Endothelial cell (in vitro differentiated cells): ENCODE results near the gene OTOF. TPM values are rescaled to one million over a fixed set of nuclear protein-coding genes. Genes with fewer than 3 reads are reported as not detected.

Experiments
- DNase-seq: peaks from one replicate; pipeline ENCODE4 v3.0.0; 2021; ENCODE audit warnings: low spot score
- H3K27ac Mint-ChIP-seq: one replicate; pipeline ENCODE4 v1.8.0; 2021; ENCODE audit warnings: mixed read lengths, inconsistent platforms; ENCODE audit not compliant: unreplicated experiment
- H3K27me3 Mint-ChIP-seq: one replicate; pipeline ENCODE4 v1.8.0; 2021; ENCODE audit warnings: mild to moderate bottlenecking, moderate library complexity, mixed read lengths, inconsistent platforms; ENCODE audit not compliant: unreplicated experiment
- H3K36me3 Mint-ChIP-seq: one replicate; pipeline ENCODE4 v1.8.0; 2021; ENCODE audit warnings: mild to moderate bottlenecking, low read depth, mixed read lengths, inconsistent platforms; ENCODE audit not compliant: unreplicated experiment
- H3K4me1 Mint-ChIP-seq: one replicate; pipeline ENCODE4 v1.8.0; 2021; ENCODE audit warnings: mild to moderate bottlenecking, mixed read lengths, inconsistent platforms; ENCODE audit not compliant: unreplicated experiment
- H3K4me3 Mint-ChIP-seq: one replicate; pipeline ENCODE4 v1.8.0; 2021; ENCODE audit warnings: mild to moderate bottlenecking, mixed read lengths, inconsistent platforms; ENCODE audit not compliant: unreplicated experiment
- H3K9me3 Mint-ChIP-seq: one replicate; pipeline ENCODE4 v1.8.0; 2021; ENCODE audit warnings: mixed read lengths, inconsistent platforms; ENCODE audit not compliant: unreplicated experiment
- total RNA-seq: library from RNA; stranded (reverse); fragmentation: NEBNext Ultra II Directional; extraction: Animal tissue kit (Norgen Biotek cat#: 25700); gene quantifications from one replicate; pipeline ENCODE4 v1.2.1, GENCODE V29; 2021; ENCODE audit not compliant: unreplicated experiment
- TF ChIP-seq, protein P1 (sequence below): fragments of 200-600 bp; sonication (generic); IDR thresholded peaks from one replicate; pipeline ENCODE4 v1.5.0; 2021; ENCODE audit warnings: antibody characterized with exemption; ENCODE audit not compliant: unreplicated experiment

The OTOF gene
- total RNA-seq, 1 donor from 2014 or later = 0.13 TPM

DNA sequence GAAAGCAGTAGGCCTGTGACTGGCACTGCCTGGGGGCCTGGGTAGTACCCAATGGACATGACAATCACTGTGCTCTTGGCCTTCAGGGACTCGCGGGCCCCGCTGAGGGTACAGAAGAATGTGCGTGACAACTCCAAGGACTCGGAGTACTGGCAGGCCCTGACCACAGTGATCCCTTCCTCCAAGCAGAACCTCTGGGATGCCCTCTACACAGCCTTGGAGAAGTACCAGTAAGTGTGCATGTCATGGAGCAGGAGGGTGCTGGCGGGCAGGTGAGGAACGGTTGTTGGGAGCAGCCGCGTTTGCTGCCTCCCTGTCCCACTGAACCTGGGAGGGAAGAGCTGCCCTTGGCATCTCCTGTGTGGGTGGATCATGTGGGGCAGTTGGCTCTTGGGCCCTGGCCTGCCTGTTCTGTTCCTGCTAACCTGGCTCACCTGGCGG, 23.3 kb downstream of the OTOF start:
- Mint-ChIP-seq H3K9me3 (peaks cover 6% of the 10 kb centered on the region), H3K27ac (no peak overlapping the region), H3K4me1 (peaks cover 34% of the 10 kb centered on the region), H3K4me3 (no peak overlapping the region), H3K27me3 (peaks cover 13% of the 10 kb centered on the region), H3K36me3 (peaks cover 5% of the 10 kb centered on the region)
- TF ChIP-seq, protein P1, sequence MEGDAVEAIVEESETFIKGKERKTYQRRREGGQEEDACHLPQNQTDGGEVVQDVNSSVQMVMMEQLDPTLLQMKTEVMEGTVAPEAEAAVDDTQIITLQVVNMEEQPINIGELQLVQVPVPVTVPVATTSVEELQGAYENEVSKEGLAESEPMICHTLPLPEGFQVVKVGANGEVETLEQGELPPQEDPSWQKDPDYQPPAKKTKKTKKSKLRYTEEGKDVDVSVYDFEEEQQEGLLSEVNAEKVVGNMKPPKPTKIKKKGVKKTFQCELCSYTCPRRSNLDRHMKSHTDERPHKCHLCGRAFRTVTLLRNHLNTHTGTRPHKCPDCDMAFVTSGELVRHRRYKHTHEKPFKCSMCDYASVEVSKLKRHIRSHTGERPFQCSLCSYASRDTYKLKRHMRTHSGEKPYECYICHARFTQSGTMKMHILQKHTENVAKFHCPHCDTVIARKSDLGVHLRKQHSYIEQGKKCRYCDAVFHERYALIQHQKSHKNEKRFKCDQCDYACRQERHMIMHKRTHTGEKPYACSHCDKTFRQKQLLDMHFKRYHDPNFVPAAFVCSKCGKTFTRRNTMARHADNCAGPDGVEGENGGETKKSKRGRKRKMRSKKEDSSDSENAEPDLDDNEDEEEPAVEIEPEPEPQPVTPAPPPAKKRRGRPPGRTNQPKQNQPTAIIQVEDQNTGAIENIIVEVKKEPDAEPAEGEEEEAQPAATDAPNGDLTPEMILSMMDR = no peak
- DNase-seq = no peak

DNA sequence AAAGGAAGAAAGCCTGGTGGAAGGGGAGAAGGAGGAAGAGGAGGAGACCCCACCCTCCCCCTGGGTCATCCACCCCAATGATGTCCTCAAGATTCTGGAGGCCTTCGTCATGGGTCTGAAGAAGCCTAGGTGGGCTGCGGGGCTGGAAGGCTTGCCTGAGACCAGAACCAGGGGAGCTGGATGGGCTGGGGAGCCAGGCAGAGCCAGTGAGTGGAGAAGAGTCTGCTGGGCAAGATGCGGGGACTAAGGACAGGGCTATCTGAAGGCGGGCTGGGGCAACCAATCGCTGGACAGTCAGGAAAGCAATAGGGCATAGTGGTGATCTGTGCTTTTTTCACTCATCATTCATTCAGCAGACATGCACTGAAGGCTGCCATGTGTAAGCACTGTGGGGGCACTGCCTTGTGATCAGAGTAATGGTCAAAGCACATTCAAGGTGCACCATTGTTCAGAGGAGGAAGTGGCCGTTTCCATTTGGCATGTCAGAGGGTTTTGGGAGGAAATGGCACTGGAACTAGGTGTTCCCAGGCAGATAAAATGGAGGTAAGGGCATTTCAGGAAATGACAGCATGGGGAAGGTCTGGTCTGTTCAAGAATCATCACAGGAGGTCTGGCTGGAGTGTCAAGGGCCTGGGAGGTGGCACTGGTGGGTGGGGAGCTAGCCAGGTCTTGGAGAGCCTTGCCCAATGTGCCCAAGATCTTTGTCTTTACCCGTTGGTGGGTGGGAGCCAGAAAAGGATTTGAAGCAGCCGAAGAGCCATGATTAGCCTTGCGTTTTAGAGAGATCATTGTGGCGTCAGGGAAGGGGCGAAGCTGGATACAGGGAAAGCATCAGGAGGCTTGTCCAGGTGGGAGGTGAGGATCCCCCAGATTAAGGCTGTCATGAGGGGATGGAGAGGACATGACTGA, 24.2 kb downstream of the OTOF start:
- TF ChIP-seq, protein P1 = no peak
- Mint-ChIP-seq H3K4me1 (peaks cover 34% of the 10 kb centered on the region), H3K36me3 (peaks cover 5% of the 10 kb centered on the region), H3K27me3 (peaks cover 14% of the 10 kb centered on the region), H3K27ac (peak overlapping the region; percentile 48), H3K9me3 (peaks cover 6% of the 10 kb centered on the region), H3K4me3 (peak overlapping the region; percentile 44)
- no peak for DNase-seq

DNA sequence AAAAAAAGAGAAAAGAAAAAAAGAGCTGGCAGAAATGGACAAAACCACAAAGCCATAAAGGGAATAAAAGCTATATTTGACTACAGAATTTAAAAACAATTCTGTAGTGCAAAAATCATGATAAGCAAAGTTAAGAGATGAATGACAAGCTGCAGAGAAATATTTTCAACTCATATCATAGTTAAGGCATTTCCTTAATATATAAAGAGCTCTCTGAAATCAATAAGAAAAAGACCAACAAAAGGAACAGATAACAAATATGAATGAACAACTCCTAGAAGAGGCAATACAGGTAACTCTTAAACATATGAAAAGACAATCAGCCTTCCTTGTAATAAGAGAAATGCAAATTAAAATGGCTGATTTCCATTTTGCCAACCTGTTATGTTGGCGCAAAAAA, 26.2 kb downstream of the OTOF start:
- TF ChIP-seq, protein P1 = no peak
- Mint-ChIP-seq H3K9me3 (peaks cover 6% of the 10 kb centered on the region), H3K4me3 (no peak overlapping the region)

GRCh38 chr2:26450031-26450635, 27.8 kb downstream of the OTOF start:
- Mint-ChIP-seq H3K9me3 (peaks cover 6% of the 10 kb centered on the region), H3K4me3 (no peak overlapping the region), H3K36me3 (peaks cover 5% of the 10 kb centered on the region), H3K4me1 (peaks cover 19% of the 10 kb centered on the region), H3K27ac (no peak overlapping the region), H3K27me3 (peaks cover 14% of the 10 kb centered on the region)
- DNase-seq = no peak
- TF ChIP-seq, protein P1 = no peak

More for the DNA sequence above, 26.2 kb downstream of the OTOF start:
- H3K27ac Mint-ChIP-seq = no peak overlapping the region
- peaks cover 34% of the 10 kb centered on the region for H3K4me1 Mint-ChIP-seq
- peaks cover 14% of the 10 kb centered on the region for H3K27me3 Mint-ChIP-seq
- peaks cover 5% of the 10 kb centered on the region for H3K36me3 Mint-ChIP-seq
- DNase-seq = no peak
